Measurements from ENCODE around the gene BOK.

BOK gene

DNA sequence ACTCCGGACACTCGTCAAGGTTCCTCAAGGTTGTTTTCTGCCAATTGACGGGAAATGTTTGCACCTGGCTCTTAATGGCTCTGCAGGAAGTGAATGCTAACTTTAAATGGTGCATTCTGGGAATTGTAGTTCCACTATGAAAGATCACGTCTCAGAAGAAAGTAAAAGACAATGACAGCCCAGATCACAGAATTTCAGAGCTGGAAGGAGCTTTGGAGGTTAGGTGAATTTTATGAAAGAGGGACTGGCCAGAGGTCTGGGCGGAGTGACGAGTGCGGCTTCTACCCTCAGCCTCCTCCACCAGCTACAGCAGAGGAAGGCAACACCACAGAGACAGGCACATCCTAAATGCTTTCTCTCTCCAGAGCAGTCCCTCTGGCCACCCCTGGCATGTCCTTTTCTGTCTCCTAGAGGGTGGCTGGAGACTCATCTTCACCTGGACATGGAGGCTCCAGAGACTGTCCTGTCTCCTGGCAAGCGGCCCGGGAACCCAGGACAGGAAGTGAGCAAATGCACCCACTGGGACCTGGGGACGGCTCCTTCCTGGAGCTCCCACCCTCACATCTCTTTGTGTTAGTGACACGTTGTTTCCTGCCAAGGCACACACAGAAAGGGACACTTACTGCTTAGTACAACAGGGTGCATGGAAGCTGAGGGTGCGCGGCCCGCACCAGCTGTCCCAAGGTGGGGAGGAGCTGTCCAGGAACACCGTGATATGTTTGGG lies 59.0 kb downstream of the BOK start:
- Histone ChIP-seq H2AFZ (ENCODE audit: low read length) (peak overlapping the region; percentile 74), H3F3A (ENCODE audit: low read depth) (no peaks in the 10 kb centered on the region), H3K79me2 (ENCODE audit: insufficient read depth, low read length) (peaks cover 28% of the 10 kb centered on the region), H3K27me3 (ENCODE audit: insufficient read depth, low read length, poor library complexity, severe bottlenecking) (no peaks in the 10 kb centered on the region), H3K9ac (ENCODE audit: low read depth, low read length, poor library complexity, severe bottlenecking) (peak overlapping the region; percentile 64), H3K4me3 (ENCODE audit: low read length, poor library complexity, severe bottlenecking) (peak overlapping the region; percentile 74), H3K4me1 (ENCODE audit: insufficient read depth, low read length, poor library complexity, severe bottlenecking) (peaks cover 11% of the 10 kb centered on the region), H3K4me2 (ENCODE audit: low read depth, low read length, poor library complexity, severe bottlenecking) (peak overlapping the region; percentile 74), H3K9me2 (replicated peaks; ENCODE audit: low read depth, low read length) (no peaks in the 10 kb centered on the region), H3K36me3 (ENCODE audit: insufficient read depth, low read length) (peaks cover 3% of the 10 kb centered on the region; the same call in 1 of the 2 replicates), H4K20me1 (ENCODE audit: insufficient read depth, low read length, poor library complexity, severe bottlenecking) (no peaks in the 10 kb centered on the region), H3K9me3 (ENCODE audit: insufficient read depth, low read depth, low read length) (no peaks in the 10 kb centered on the region)
- no peak for TF ChIP-seq EZH2phosphoT487 (IDR thresholded peaks at IDR 0.05; ENCODE audit: borderline replicate concordance)
- TF ChIP-seq, protein P1, sequence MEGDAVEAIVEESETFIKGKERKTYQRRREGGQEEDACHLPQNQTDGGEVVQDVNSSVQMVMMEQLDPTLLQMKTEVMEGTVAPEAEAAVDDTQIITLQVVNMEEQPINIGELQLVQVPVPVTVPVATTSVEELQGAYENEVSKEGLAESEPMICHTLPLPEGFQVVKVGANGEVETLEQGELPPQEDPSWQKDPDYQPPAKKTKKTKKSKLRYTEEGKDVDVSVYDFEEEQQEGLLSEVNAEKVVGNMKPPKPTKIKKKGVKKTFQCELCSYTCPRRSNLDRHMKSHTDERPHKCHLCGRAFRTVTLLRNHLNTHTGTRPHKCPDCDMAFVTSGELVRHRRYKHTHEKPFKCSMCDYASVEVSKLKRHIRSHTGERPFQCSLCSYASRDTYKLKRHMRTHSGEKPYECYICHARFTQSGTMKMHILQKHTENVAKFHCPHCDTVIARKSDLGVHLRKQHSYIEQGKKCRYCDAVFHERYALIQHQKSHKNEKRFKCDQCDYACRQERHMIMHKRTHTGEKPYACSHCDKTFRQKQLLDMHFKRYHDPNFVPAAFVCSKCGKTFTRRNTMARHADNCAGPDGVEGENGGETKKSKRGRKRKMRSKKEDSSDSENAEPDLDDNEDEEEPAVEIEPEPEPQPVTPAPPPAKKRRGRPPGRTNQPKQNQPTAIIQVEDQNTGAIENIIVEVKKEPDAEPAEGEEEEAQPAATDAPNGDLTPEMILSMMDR (conservative IDR thresholded peaks at IDR 0.05; ENCODE audit: low read length): no peak

DNA sequence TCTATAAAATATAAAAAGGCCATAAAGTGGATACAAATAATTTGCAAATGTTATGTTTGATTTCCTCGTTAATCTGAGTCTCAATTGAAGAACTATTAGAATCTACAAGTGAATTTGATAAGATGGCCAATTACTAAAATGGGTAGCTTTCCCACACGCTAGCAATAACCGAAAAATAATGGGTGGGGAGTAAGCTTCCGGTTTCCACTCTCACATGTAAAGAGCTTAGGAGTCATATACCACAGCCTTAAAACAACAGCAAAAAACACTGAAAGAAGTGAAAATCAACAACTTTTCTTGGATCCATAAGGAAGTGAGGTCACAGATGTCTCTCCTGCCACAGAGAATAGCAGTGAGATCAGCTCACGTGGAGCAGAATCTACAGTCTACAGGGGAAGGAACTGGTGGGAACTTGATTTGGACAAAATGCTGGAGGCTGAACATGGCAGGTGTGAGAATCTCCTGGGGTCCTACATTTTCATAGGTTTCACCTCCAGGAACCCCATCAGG lies 59.8 kb downstream of the BOK start:
- no peaks in the 10 kb centered on the region for H3K27me3 ChIP-seq (ENCODE audit: insufficient read depth, low read length, poor library complexity, severe bottlenecking)
- no peak for TF ChIP-seq EZH2phosphoT487 (IDR thresholded peaks at IDR 0.05; ENCODE audit: borderline replicate concordance)
- TF ChIP-seq, protein P1 (conservative IDR thresholded peaks at IDR 0.05; ENCODE audit: low read length): no peak
- H4K20me1 ChIP-seq (ENCODE audit: insufficient read depth, low read length, poor library complexity, severe bottlenecking): no peaks in the 10 kb centered on the region
- peaks cover 3% of the 10 kb centered on the region; the same call in 1 of the 2 replicates for H3K36me3 ChIP-seq (ENCODE audit: insufficient read depth, low read length)
- peak overlapping the region; percentile 74 for H3K4me3 ChIP-seq (ENCODE audit: low read length, poor library complexity, severe bottlenecking)
- peaks cover 28% of the 10 kb centered on the region for H3K79me2 ChIP-seq (ENCODE audit: insufficient read depth, low read length)
- peak overlapping the region; percentile 74 for H2AFZ ChIP-seq (ENCODE audit: low read length)
- H3F3A ChIP-seq (ENCODE audit: low read depth): no peaks in the 10 kb centered on the region
- H3K4me1 ChIP-seq (ENCODE audit: insufficient read depth, low read length, poor library complexity, severe bottlenecking): peaks cover 11% of the 10 kb centered on the region
- peak overlapping the region; percentile 64 for H3K9ac ChIP-seq (ENCODE audit: low read depth, low read length, poor library complexity, severe bottlenecking)
- H3K9me2 ChIP-seq (replicated peaks; ENCODE audit: low read depth, low read length): no peaks in the 10 kb centered on the region
- no peaks in the 10 kb centered on the region for H3K9me3 ChIP-seq (ENCODE audit: insufficient read depth, low read depth, low read length)
- H3K4me2 ChIP-seq (ENCODE audit: low read depth, low read length, poor library complexity, severe bottlenecking): peak overlapping the region; percentile 74

DNA sequence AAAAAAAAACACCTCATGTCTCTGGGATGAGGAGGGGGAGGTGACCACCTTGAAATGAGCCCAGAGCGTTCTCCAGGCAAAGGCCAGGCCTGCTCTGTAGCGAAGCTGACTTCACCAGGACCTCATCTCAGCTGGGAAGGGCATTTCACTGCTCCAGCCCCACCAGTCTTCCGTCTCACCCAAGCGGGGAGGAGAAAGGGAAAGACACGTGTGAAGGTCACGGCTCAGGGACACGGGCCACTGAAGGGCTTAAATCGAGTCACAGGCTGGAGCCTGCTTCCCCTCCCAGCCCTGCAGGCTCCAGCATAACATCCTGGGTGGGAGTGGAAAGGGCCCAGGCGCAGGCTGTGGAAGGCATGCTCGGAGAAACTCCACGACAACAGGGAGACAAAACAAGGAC lies 60.3 kb downstream of the BOK start:
- Histone ChIP-seq H4K20me1 (ENCODE audit: insufficient read depth, low read length, poor library complexity, severe bottlenecking) (no peaks in the 10 kb centered on the region), H3K4me3 (ENCODE audit: low read length, poor library complexity, severe bottlenecking) (no peak overlapping the region), H3K9me3 (ENCODE audit: insufficient read depth, low read depth, low read length) (no peaks in the 10 kb centered on the region), H2AFZ (ENCODE audit: low read length) (no peak overlapping the region), H3K36me3 (ENCODE audit: insufficient read depth, low read length) (peaks cover 3% of the 10 kb centered on the region; the same call in 1 of the 2 replicates), H3K27me3 (ENCODE audit: insufficient read depth, low read length, poor library complexity, severe bottlenecking) (no peaks in the 10 kb centered on the region), H3K79me2 (ENCODE audit: insufficient read depth, low read length) (peaks cover 28% of the 10 kb centered on the region), H3K9ac (ENCODE audit: low read depth, low read length, poor library complexity, severe bottlenecking) (peak overlapping the region; percentile 64), H3F3A (ENCODE audit: low read depth) (no peaks in the 10 kb centered on the region), H3K4me2 (ENCODE audit: low read depth, low read length, poor library complexity, severe bottlenecking) (no peak overlapping the region), H3K4me1 (ENCODE audit: insufficient read depth, low read length, poor library complexity, severe bottlenecking) (peaks cover 11% of the 10 kb centered on the region), H3K9me2 (replicated peaks; ENCODE audit: low read depth, low read length) (no peaks in the 10 kb centered on the region)
- TF ChIP-seq EZH2phosphoT487 (IDR thresholded peaks at IDR 0.05; ENCODE audit: borderline replicate concordance): no peak
- TF ChIP-seq, protein P1 (conservative IDR thresholded peaks at IDR 0.05; ENCODE audit: low read length): no peak
